Keratinocyte (primary cell): Measurements from ENCODE around the gene HINFP. TPM values are rescaled to one million over a fixed set of nuclear protein-coding genes. Genes with fewer than 3 reads are reported as not detected.

ENCODE experiments used
- DNase-seq: peaks from one replicate; pipeline ENCODE4 v3.0.0-alpha.2; 2011; ENCODE audit warnings: low read depth, missing footprints, low spot score
- FAIRE-seq: peaks from 2 replicates; lab custom pipeline; 2011; peaks lifted over from hg19 to GRCh38; lab: Jason Lieb, UNC
- H2AFZ ChIP-seq: 2 replicates; pipeline ENCODE4 v1.6.0; 2012; ENCODE audit warnings: low read length, control low read depth, inconsistent platforms; ENCODE audit not compliant: control insufficient read depth
- H3K27ac ChIP-seq: 2 replicates; pipeline ENCODE4 v1.5.1; 2011; ENCODE audit warnings: low read length; ENCODE audit not compliant: control insufficient read depth, insufficient read depth
- H3K27me3 ChIP-seq: 3 replicates; pipeline ENCODE4 v1.6.0; 2011; ENCODE audit warnings: low read length; ENCODE audit not compliant: control insufficient read depth, insufficient read depth; ENCODE audit errors: extremely low read depth
- H3K36me3 ChIP-seq, 2 experiments: 2 replicates in 1 of 2; 3 replicates in 1 of 2; pipeline ENCODE4 v1.5.1; 2011; ENCODE audit warnings: low read length in 2 of 2, mild to moderate bottlenecking in 1 of 2; ENCODE audit not compliant: control insufficient read depth in 2 of 2, insufficient read depth in 2 of 2; ENCODE audit errors: extremely low read depth in 1 of 2
- H3K4me1 ChIP-seq: 3 replicates; pipeline ENCODE4 v1.5.1; 2011; ENCODE audit warnings: low read length; ENCODE audit not compliant: control insufficient read depth, insufficient read depth; ENCODE audit errors: extremely low read depth
- H3K4me2 ChIP-seq: 3 replicates; pipeline ENCODE4 v1.6.0; 2011; ENCODE audit warnings: low read depth, low read length; ENCODE audit not compliant: control insufficient read depth, insufficient read depth; ENCODE audit errors: extremely low read depth
- H3K4me3 ChIP-seq, 3 experiments: fragments of 200-600 bp in 1 of 3; sonication (generic) in 1 of 3; 2 replicates in 2 of 3; 3 replicates in 1 of 3; pipeline ENCODE4 v1.5.1; 2011 to 2016; ENCODE audit warnings: low read length in 3 of 3, mild to moderate bottlenecking in 3 of 3, control low read depth in 2 of 3, inconsistent platforms in 1 of 3, low read depth in 1 of 3, mixed read lengths in 1 of 3, mixed run types in 1 of 3, moderate library complexity in 1 of 3; ENCODE audit not compliant: control insufficient read depth in 2 of 3, insufficient read depth in 2 of 3; ENCODE audit errors: extremely low read depth in 1 of 3
- H3K79me2 ChIP-seq: 2 replicates; pipeline ENCODE4 v1.6.0; 2012; ENCODE audit warnings: low read length; ENCODE audit not compliant: control insufficient read depth, insufficient read depth
- H3K9ac ChIP-seq: 3 replicates; pipeline ENCODE4 v1.6.0; 2011; ENCODE audit warnings: low read length; ENCODE audit not compliant: control insufficient read depth, insufficient read depth; ENCODE audit errors: extremely low read depth
- H3K9me1 ChIP-seq: 3 replicates; pipeline ENCODE4 v1.6.0; 2011; ENCODE audit warnings: low read length; ENCODE audit not compliant: control insufficient read depth, insufficient read depth; ENCODE audit errors: extremely low read depth
- H3K9me3 ChIP-seq: 2 replicates; pipeline ENCODE4 v1.5.1; 2012; ENCODE audit warnings: low read depth, low read length; ENCODE audit not compliant: control insufficient read depth
- H4K20me1 ChIP-seq: 3 replicates; pipeline ENCODE4 v1.6.0; 2011; ENCODE audit warnings: low read length; ENCODE audit not compliant: control insufficient read depth, insufficient read depth; ENCODE audit errors: extremely low read depth
- CTCF ChIP-seq, 3 experiments: IDR thresholded peaks in 1 of 3; conservative IDR thresholded peaks in 1 of 3; optimal IDR thresholded peaks in 1 of 3; 2 replicates in 2 of 3; 3 replicates in 1 of 3; pipeline versions ENCODE3 to v1.5.1; 2011; ENCODE audit warnings: low read length in 3 of 3, mild to moderate bottlenecking in 3 of 3, moderate library complexity in 2 of 3, control low read depth in 1 of 3, inconsistent platforms in 1 of 3; ENCODE audit not compliant: insufficient read depth in 2 of 3; ENCODE audit errors: extremely low read depth in 1 of 3
- EZH2 ChIP-seq: IDR thresholded peaks from one replicate; pipeline ENCODE4 v1.6.1; 2012; ENCODE audit warnings: inconsistent platforms, mild to moderate bottlenecking, low read length, moderate library complexity
- dilution Hi-C: fragments of 300-500 bp; cut with MboI; formaldehyde crosslinking; loops from one replicate; pipeline ENCODE4 v1.7.0; 2020; ENCODE audit warnings: low sequenced_read_pairs; ENCODE audit not compliant: extremely low pct_ligation_motif_present
- polyA plus RNA-seq, 5 experiments: library from polyadenylated mRNA; depleted of rRNA in 3 of 5; stranded (reverse) in 3 of 5; stranded (forward) in 1 of 5; unstranded in 1 of 5; fragments of >200 nt; gene quantifications; 1 replicate in 1 of 5; 2 replicates in 3 of 5; 3 replicates in 1 of 5; pipeline versions ENCODE4 v1.2.1 to v1.2.3, GENCODE V29; 2011 to 2012; ENCODE audit warnings: missing spikeins in 2 of 5, low read depth in 1 of 5, low replicate concordance in 1 of 5

HINFP gene
- polyA plus RNA-seq, 1 donor (not counting 4 experiments of a cell fraction or from before 2014, with no cell fraction given), result 15.6 TPM

GRCh38 chr11:119179983-119180382 is 58.6 kb downstream of the HINFP start:
- no peak for TF ChIP-seq CTCF (optimal IDR thresholded peaks at IDR 0.05 in 1 of 3, IDR thresholded peaks at IDR 0.05 in 1 of 3, conservative IDR thresholded peaks at IDR 0.05 in 1 of 3; ENCODE audit: extremely low read depth in 1 of 3, insufficient read depth in 2 of 3, low read length in 3 of 3)
- TF ChIP-seq EZH2, result no peak
- H2AFZ ChIP-seq, result no peak overlapping the region
- H3K9ac ChIP-seq, result no peak overlapping the region
- peaks cover 5% of the 10 kb centered on the region for H3K4me1 ChIP-seq
- H3K79me2 ChIP-seq, result no peaks in the 10 kb centered on the region
- no peaks in the 10 kb centered on the region for H3K9me1 ChIP-seq
- H3K9me3 ChIP-seq, result no peaks in the 10 kb centered on the region
- no peaks in the 10 kb centered on the region for H4K20me1 ChIP-seq
- no peak overlapping the region for H3K4me2 ChIP-seq
- H3K4me3 ChIP-seq, result no peak overlapping the region
- no peak overlapping the region for H3K27ac ChIP-seq
- no peak for DNase-seq
- dilution Hi-C loops, result no loop called here
- H3K27me3 ChIP-seq, result no peaks in the 10 kb centered on the region
- no peak for FAIRE-seq
- H3K36me3 ChIP-seq, result peaks cover 0 to 5% of the 10 kb centered on the region in 2 experiments

GRCh38 chr11:119180729-119181676 is 59.6 kb downstream of the HINFP start:
- Histone ChIP-seq H3K79me2 (no peaks in the 10 kb centered on the region), H3K36me3 (peaks cover 0 to 5% of the 10 kb centered on the region in 2 experiments), H3K9me3 (no peaks in the 10 kb centered on the region), H2AFZ (no peak overlapping the region), H3K27ac (no peak overlapping the region), H4K20me1 (no peaks in the 10 kb centered on the region), H3K4me2 (no peak overlapping the region), H3K9ac (no peak overlapping the region), H3K4me3 (no peak overlapping the region), H3K9me1 (no peaks in the 10 kb centered on the region), H3K4me1 (peaks cover 5% of the 10 kb centered on the region), H3K27me3 (peaks cover 2% of the 10 kb centered on the region)
- dilution Hi-C loops, result no loop called here
- DNase-seq (no peak), FAIRE-seq (no peak)
- TF ChIP-seq CTCF (optimal IDR thresholded peaks at IDR 0.05 in 1 of 3, IDR thresholded peaks at IDR 0.05 in 1 of 3, conservative IDR thresholded peaks at IDR 0.05 in 1 of 3; ENCODE audit: extremely low read depth in 1 of 3, insufficient read depth in 2 of 3, low read length in 3 of 3) (no peak), EZH2 (no peak)
